Measurements from ENCODE around the gene DENND5B. TPM values are rescaled to one million over a fixed set of nuclear protein-coding genes. Genes with fewer than 3 reads are reported as not detected.

The DENND5B gene
- total RNA-seq, 1 donor = 18.8 TPM

- Histone ChIP-seq H3K4me1 (ENCODE audit: insufficient read depth, low read length) (no peaks in the 10 kb centered on the region), H3K9me3 (ENCODE audit: low read depth, low read length) (no peaks in the 10 kb centered on the region), H3K4me3 (ENCODE audit: insufficient read depth, low read length) (no peak overlapping the region), H3K79me2 (ENCODE audit: insufficient read depth, low read length) (no peaks in the 10 kb centered on the region), H4K20me1 (ENCODE audit: insufficient read depth, low read length) (no peaks in the 10 kb centered on the region), H3K4me2 (ENCODE audit: insufficient read depth, low read length) (peak overlapping the region; percentile 47), H2AFZ (ENCODE audit: low read length) (no peak overlapping the region), H3K27me3 (ENCODE audit: insufficient read depth, low read length) (no peaks in the 10 kb centered on the region), H3K36me3 (ENCODE audit: insufficient read depth, low read length) (no peaks in the 10 kb centered on the region), H3K27ac (ENCODE audit: low read depth, low read length) (no peak overlapping the region)
- TF ChIP-seq, protein P1, sequence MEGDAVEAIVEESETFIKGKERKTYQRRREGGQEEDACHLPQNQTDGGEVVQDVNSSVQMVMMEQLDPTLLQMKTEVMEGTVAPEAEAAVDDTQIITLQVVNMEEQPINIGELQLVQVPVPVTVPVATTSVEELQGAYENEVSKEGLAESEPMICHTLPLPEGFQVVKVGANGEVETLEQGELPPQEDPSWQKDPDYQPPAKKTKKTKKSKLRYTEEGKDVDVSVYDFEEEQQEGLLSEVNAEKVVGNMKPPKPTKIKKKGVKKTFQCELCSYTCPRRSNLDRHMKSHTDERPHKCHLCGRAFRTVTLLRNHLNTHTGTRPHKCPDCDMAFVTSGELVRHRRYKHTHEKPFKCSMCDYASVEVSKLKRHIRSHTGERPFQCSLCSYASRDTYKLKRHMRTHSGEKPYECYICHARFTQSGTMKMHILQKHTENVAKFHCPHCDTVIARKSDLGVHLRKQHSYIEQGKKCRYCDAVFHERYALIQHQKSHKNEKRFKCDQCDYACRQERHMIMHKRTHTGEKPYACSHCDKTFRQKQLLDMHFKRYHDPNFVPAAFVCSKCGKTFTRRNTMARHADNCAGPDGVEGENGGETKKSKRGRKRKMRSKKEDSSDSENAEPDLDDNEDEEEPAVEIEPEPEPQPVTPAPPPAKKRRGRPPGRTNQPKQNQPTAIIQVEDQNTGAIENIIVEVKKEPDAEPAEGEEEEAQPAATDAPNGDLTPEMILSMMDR (IDR thresholded peaks at IDR 0.05; ENCODE audit: extremely low read depth, low read depth, low read length) = no peak
- DNase-seq (ENCODE audit: insufficient read length, low spot score, missing footprints) = peak; percentile 11
These were observed 228.0 kb downstream of the DENND5B start for GRCh38 chr12:31362759-31363415.

DNA sequence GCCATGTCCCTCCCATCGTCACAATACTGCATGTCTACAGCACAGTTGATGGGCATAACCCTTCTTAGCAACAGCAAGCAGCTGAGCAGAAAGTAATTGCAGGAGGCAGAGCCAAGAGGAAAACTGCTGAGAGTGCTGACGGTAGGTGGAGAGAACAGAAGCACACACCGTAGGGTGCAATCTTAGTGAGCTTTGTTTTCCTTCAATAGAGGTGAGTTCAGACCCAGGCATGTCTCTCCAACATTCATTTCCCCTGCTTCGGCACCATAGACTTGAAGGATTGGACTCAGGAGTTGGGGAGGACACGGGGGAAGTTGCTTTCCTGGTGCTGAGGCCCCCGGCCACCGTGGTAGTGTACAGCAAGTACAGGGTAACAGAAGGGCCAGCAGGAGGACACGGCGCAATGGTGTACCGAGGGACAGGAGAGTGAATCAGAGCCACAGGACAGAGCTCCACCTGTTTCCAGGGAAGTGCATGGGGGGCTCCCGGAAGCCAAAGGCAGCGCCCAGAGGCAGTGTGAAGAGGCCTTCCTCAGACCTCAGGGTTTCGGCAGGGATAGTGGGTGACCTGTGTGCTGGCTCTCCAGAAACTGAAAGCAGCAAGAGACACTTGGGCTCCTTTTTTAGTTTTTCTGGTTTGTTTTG lies 228.7 kb downstream of the DENND5B start:
- TF ChIP-seq, protein P1 (IDR thresholded peaks at IDR 0.05; ENCODE audit: extremely low read depth, low read depth, low read length) = no peak
- no peaks in the 10 kb centered on the region for H3K36me3 ChIP-seq (ENCODE audit: insufficient read depth, low read length)
- H4K20me1 ChIP-seq (ENCODE audit: insufficient read depth, low read length) = no peaks in the 10 kb centered on the region
- no peaks in the 10 kb centered on the region for H3K79me2 ChIP-seq (ENCODE audit: insufficient read depth, low read length)
- peak overlapping the region; percentile 14 for H3K4me3 ChIP-seq (ENCODE audit: insufficient read depth, low read length)
- DNase-seq (ENCODE audit: insufficient read length, low spot score, missing footprints) = peak; percentile 50
- H3K4me1 ChIP-seq (ENCODE audit: insufficient read depth, low read length) = no peaks in the 10 kb centered on the region
- H3K9me3 ChIP-seq (ENCODE audit: low read depth, low read length) = no peaks in the 10 kb centered on the region
- H3K4me2 ChIP-seq (ENCODE audit: insufficient read depth, low read length) = peak overlapping the region; percentile 47
- peak overlapping the region; percentile 60 for H2AFZ ChIP-seq (ENCODE audit: low read length)
- no peak overlapping the region for H3K27ac ChIP-seq (ENCODE audit: low read depth, low read length)
- H3K27me3 ChIP-seq (ENCODE audit: insufficient read depth, low read length) = no peaks in the 10 kb centered on the region

DNA sequence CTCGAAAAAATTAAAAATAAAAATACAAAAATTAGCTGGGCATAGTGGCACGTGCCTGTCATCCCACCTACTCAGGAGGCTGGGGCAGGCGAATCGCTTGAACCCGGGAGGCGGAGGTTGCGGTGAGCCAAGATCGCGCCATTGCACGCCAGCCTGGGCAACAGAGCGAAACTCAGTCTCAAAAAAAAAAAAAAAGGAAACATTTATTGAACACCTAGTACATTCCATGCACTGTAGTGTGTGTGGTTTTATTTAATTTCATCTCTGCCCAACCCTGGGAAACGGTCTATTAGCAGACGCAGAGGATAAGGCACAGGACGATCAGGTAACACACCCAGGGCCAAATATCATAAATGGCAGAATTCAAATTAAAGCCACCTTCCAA lies 229.2 kb downstream of the DENND5B start:
- Histone ChIP-seq H3K79me2 (ENCODE audit: insufficient read depth, low read length) (no peaks in the 10 kb centered on the region), H3K4me1 (ENCODE audit: insufficient read depth, low read length) (no peaks in the 10 kb centered on the region), H4K20me1 (ENCODE audit: insufficient read depth, low read length) (no peaks in the 10 kb centered on the region), H3K27ac (ENCODE audit: low read depth, low read length) (no peak overlapping the region), H3K4me2 (ENCODE audit: insufficient read depth, low read length) (peak overlapping the region; percentile 47), H3K4me3 (ENCODE audit: insufficient read depth, low read length) (no peak overlapping the region), H3K27me3 (ENCODE audit: insufficient read depth, low read length) (no peaks in the 10 kb centered on the region), H3K9me3 (ENCODE audit: low read depth, low read length) (no peaks in the 10 kb centered on the region), H2AFZ (ENCODE audit: low read length) (no peak overlapping the region), H3K36me3 (ENCODE audit: insufficient read depth, low read length) (no peaks in the 10 kb centered on the region)
- DNase-seq (ENCODE audit: insufficient read length, low spot score, missing footprints) = no peak
- TF ChIP-seq, protein P1 (IDR thresholded peaks at IDR 0.05; ENCODE audit: extremely low read depth, low read depth, low read length) = no peak

GRCh38 chr12:31355747-31356107 lies 235.2 kb downstream of the DENND5B start:
- Histone ChIP-seq H4K20me1 (ENCODE audit: insufficient read depth, low read length) (no peaks in the 10 kb centered on the region), H3K27ac (ENCODE audit: low read depth, low read length) (no peak overlapping the region), H3K4me3 (ENCODE audit: insufficient read depth, low read length) (no peak overlapping the region)

More at GRCh38 chr12:31355747-31356107, 235.2 kb downstream of the DENND5B start:
- H3K4me2 ChIP-seq (ENCODE audit: insufficient read depth, low read length) = no peak overlapping the region
- no peaks in the 10 kb centered on the region for H3K79me2 ChIP-seq (ENCODE audit: insufficient read depth, low read length)
- H3K4me1 ChIP-seq (ENCODE audit: insufficient read depth, low read length) = no peaks in the 10 kb centered on the region
- H2AFZ ChIP-seq (ENCODE audit: low read length) = no peak overlapping the region
- no peaks in the 10 kb centered on the region for H3K36me3 ChIP-seq (ENCODE audit: insufficient read depth, low read length)
- DNase-seq (ENCODE audit: insufficient read length, low spot score, missing footprints) = no peak
- H3K27me3 ChIP-seq (ENCODE audit: insufficient read depth, low read length) = no peaks in the 10 kb centered on the region
- TF ChIP-seq, protein P1 (IDR thresholded peaks at IDR 0.05; ENCODE audit: extremely low read depth, low read depth, low read length) = no peak
- no peaks in the 10 kb centered on the region for H3K9me3 ChIP-seq (ENCODE audit: low read depth, low read length)
